DMS53 treated with DMSO at 0.1 percent for 48 hours (cell line): ENCODE measurements around the gene PDXDC1.
"Not testable (repeated sequence)": the region's sequence is repeated elsewhere in the genome, so short reads cannot be mapped to it uniquely, and the experiment has no call there.

ENCODE experiments used
- DNase-seq: peaks from one replicate; lab custom pipeline; 2025; ENCODE audit not compliant: unreplicated experiment; lab: John Stamatoyannopoulos, UW

PDXDC1 gene

GRCh38 chr16:15035163-15035729 lies 60.4 kb downstream of the PDXDC1 start:
- DNase-seq: no peak

DNA sequence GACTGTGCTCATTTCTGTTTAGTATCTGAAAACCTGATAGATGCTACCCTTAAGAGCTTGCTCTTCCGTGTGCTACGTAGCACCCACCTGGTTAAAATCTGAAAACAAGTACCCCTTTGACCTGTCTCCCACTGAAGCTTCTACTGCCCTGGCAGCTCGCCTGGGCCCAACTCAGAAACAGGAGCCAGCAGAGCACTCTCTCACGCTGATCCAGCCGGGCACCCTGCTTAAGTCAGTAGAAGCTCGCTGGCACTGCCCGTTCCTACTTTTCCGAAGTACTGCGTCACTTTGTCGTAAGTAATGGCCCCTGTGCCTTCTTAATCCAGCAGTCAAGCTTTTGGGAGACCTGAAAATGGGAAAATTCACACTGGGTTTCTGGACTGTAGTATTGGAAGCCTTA lies 62.2 kb downstream of the PDXDC1 start:
- DNase-seq: no peak

- DNase-seq: no peak
These were observed 62.9 kb downstream of the PDXDC1 start for GRCh38 chr16:15037745-15038144.

- no peak for DNase-seq
These were observed 63.9 kb downstream of the PDXDC1 start for GRCh38 chr16:15038689-15039088.

DNA sequence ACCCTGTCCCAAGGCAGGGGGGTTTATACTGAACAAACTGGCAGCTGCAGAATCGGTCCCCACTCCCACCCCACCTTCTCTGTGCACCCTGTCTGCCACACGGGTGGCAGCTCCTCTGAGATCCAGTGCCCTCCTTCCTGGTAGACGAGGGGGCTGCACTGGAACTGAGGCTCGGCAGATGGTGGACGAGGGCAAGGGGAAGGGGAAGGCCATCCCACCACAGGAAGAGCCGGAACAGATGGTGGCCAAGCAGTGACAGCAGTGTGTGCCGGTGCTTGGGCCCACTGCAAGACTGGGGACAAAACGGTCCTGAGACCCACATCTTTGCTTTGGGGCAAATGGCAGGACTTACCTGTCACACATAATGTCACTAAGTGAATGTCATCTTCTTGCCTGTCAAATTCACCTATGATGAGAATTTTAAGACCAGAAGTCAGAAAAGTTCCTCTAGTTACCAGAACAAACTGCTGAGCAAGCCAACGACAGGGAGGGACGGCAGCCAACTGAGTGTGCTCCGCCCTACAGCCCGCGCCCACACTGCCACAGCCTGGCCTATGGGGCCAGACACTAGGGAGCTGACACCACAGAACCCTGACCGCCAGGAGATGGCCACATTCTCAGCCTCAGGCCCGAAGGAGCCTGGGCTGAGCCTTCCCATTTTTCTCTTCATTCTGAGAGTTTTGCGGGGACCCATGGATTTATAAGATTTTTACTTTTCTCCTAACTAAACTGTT lies 66.6 kb downstream of the PDXDC1 start:
- DNase-seq: no peak

GRCh38 chr16:15043344-15043743 lies 68.5 kb downstream of the PDXDC1 start:
- DNase-seq: no peak

GRCh38 chr16:15044286-15044685 lies 69.5 kb downstream of the PDXDC1 start:
- DNase-seq: no peak

DNA sequence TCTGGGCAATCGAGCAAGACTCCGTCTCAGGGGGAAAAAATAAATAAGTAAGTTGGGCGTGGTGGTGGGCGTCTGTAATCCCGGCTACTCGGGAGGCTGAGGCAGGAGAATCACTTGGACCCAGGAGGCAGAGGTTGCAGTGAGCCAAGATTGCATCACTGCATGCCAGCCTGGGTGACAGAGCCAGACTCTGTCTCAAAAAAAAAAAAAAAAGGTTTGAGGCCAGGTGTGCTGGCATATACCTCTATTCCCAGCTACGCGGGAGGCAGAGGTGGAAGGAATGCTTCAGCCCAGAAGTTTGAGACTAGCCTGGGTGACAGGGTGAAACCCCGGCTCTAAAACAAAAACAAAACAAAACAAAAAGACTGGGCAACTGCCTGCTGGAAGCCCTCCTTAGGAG lies 70.4 kb downstream of the PDXDC1 start:
- not testable (repeated sequence) for DNase-seq

GRCh38 chr16:15046692-15047376 lies 72.0 kb downstream of the PDXDC1 start:
- DNase-seq: no peak

- DNase-seq: no peak
These were observed 74.9 kb downstream of the PDXDC1 start for GRCh38 chr16:15049581-15050180.

GRCh38 chr16:15050440-15050839 lies 75.6 kb downstream of the PDXDC1 start:
- DNase-seq: not testable (repeated sequence)

GRCh38 chr16:15051387-15051951 lies 76.6 kb downstream of the PDXDC1 start:
- no peak for DNase-seq

DNA sequence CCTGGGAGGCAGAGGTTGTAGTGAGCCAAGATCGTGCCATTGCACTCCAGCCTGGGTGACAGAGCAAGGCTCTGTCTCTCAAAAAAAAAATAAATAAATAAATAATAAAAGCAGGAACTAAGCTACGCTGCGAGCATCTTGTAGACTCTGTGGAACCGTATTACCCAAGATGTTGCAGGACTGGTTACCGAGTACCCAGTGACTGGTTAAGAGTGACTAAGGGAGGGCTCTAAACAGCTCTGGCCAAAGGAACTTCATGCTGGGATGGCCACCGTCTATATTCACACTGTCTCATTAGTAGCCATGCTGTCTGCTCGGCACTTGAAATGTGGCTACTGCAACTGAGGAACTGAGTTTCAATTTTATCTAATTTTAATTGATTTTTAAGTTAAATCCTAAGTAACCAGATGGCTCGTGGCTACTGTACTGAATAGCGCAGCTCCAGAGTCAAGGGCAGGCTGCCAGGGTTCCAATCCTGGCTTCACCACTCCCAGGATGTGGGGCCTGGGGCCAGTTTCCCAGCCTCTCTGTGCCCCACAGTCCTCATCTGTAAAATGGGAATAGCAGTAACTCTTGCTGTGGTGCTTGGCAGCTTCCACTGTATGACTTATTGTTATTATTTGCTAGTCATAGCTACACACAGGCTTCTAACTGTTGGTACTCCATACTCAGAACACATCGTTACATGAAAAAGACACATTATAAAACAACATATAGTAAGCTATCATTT lies 78.1 kb downstream of the PDXDC1 start:
- no peak for DNase-seq

GRCh38 chr16:15053904-15054303 lies 79.1 kb downstream of the PDXDC1 start:
- no peak for DNase-seq

DNA sequence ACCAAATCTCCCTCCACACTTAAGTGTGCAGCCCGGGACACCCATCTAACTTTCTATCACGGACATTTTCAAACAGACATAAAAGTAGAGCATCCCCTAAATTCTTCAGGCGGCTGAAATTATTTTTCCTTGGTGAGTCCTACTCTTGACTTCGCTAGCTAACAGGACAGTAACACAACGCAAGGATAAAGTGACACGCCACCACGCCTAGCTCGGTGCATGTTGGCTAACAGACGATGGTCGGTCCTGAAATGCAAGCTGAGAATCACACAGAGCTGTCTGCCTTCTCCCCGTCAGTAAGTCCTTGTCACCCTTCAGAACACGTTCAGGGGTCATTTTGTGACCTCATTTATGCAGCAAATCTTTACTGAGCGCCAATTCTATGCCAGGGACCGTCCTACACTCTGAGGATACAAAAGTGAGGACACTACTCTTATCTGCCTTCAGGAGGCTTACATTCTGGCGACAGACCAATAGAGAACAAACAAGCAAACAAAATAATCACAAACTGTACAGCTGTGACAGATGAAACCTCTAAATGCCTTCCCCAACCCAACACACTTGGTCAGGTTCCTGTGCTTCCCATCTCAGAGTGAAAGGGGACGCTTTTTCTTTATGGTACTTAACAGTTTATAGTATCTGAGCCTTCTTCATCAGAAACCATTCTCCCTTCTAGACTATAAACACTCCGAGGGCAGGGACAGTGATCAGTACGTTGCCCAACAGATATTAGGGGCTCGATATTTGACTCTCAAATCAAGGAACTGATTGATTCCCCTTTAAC lies 79.7 kb downstream of the PDXDC1 start:
- no peak for DNase-seq

- DNase-seq: no peak
These were observed 80.6 kb downstream of the PDXDC1 start for GRCh38 chr16:15055141-15056053.

DNA sequence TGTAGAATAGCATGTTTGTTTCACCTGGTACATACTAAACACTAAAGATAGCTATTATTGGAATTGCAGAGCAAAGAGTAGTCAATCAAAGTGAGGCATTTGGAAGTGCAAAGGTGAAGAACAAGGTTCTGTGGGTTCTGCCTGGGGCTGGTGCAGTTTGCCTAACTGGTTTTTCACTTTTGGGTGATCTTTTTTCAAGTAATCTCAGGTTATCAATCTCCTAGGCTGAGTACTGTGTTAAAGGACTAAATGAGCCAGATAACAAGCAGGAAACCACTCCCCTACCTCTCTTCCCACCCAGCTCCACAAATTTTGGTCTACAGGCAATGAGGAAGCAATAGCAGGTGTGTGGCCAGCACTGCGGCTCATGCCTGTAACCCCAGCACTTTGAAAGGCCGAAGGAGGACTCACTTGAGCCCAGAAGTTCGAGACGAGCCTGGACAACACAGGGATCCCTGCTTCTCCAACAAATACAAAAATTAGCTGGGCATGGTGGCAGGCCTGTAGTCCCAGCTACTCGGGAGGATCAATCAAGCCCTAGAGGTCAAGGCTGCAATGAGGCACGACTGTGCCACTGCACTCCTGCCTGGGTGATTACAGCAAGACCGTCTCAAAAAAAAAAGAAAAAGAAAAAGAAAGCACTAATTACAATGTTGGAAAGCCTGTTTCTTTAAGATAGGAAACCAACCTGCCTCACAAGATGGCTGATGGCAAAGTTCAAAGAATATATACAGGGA lies 83.0 kb downstream of the PDXDC1 start:
- no peak for DNase-seq

GRCh38 chr16:15059324-15059723 lies 84.5 kb downstream of the PDXDC1 start:
- no peak for DNase-seq
